ENCODE results near the gene RFX8. TPM values are rescaled to one million over a fixed set of nuclear protein-coding genes. Genes with fewer than 3 reads are reported as not detected.
"Not testable (repeated sequence)": the region's sequence is repeated elsewhere in the genome, so short reads cannot be mapped to it uniquely, and the experiment has no call there.

The RFX8 gene
- total RNA-seq, 1 experiment from 2014 or later, result not detected

DNA sequence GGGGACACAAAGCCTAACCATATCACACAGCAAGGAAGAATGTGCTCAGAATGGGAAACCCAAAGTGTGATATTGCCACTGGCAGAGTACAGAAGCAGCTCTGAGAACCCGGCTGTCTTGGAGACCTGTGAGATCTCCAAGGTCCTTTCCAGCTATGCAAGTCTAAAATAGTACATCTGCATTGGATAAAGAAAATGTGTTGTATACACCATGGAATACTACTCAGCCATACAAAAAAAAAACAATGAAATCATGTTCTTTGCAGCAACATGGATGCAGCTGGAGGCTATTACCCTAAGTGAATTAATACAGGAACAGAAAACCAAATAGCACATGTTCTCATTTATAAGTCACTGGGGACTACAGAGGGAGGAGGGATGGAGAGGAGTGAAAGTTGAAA, 36.5 kb upstream of the RFX8 start:
- no peaks in the 10 kb centered on the region for H3K27me3 ChIP-seq (replicated peaks; ENCODE audit: insufficient read depth, low read depth, low read length, poor library complexity)
- H3K9me3 ChIP-seq (ENCODE audit: low read depth, low read length, poor library complexity, severe bottlenecking), result no peaks in the 10 kb centered on the region
- no TSS peak for BruUV-seq (replicated peaks)
- H3K4me3 ChIP-seq (ENCODE audit: low read depth, low read length, poor library complexity, severe bottlenecking), result no peak overlapping the region
- no peak for TF ChIP-seq EZH2 (IDR thresholded peaks at IDR 0.05; ENCODE audit: borderline replicate concordance, low read depth, low read length, poor library complexity, severe bottlenecking)
- TF ChIP-seq, protein P1, sequence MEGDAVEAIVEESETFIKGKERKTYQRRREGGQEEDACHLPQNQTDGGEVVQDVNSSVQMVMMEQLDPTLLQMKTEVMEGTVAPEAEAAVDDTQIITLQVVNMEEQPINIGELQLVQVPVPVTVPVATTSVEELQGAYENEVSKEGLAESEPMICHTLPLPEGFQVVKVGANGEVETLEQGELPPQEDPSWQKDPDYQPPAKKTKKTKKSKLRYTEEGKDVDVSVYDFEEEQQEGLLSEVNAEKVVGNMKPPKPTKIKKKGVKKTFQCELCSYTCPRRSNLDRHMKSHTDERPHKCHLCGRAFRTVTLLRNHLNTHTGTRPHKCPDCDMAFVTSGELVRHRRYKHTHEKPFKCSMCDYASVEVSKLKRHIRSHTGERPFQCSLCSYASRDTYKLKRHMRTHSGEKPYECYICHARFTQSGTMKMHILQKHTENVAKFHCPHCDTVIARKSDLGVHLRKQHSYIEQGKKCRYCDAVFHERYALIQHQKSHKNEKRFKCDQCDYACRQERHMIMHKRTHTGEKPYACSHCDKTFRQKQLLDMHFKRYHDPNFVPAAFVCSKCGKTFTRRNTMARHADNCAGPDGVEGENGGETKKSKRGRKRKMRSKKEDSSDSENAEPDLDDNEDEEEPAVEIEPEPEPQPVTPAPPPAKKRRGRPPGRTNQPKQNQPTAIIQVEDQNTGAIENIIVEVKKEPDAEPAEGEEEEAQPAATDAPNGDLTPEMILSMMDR (conservative IDR thresholded peaks at IDR 0.05; ENCODE audit: low read depth, low read length), result no peak
- no peaks in the 10 kb centered on the region for H3K4me1 ChIP-seq (ENCODE audit: insufficient read depth, low read length, poor library complexity, severe bottlenecking)
- DNase-seq (ENCODE audit: low spot score), result no peak
- H3K36me3 ChIP-seq (ENCODE audit: insufficient read depth, low read length, poor library complexity, severe bottlenecking), result no peaks in the 10 kb centered on the region
- ChIA-PET CTCF (no interaction called here), POLR2A (ENCODE audit: low non-redundant PET) (no interaction called here)
- intact Hi-C loops (cut with micrococcal nuclease; ENCODE audit: unreplicated experiment), result no loop called here
- no peak overlapping the region for H3K27ac ChIP-seq (ENCODE audit: low read depth, low read length, poor library complexity, severe bottlenecking)

DNA sequence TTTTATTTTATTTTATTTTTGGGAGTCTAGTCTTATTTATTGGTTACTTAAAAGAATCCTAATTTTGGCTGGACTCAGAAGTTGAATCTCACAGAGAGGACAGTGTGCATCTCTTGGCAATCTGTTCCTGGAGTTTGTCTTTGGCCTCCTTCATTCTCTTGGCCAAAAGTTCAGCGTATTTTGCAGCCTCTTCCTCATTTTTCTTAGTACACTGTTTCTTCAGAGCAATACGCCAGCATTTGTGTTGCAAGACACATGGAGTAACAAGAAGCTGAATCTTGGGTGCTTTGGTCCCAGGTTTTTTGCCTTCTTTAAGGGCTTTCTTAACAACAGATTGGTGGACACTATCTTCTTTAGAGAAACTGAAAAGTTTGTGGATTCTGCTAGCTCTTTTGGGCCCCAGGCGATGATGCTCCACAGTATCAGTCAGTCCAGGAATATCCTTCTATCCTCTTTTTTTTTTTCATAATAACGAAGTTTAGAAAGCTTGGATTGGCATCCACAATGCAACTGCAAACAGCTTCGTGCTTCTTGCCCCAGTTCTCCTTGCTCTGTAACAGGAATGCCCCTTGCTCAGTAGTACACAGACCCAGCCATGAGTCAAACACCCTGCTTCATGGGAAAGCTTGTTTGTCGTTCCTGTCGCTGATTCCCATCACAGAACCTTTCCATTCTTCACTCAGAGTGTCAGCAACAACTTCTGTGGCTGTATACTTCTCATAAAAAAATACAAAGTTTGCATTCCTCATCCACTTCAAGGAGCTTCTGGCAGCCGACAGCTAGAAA, 34.8 kb upstream of the RFX8 start:
- intact Hi-C loops (cut with micrococcal nuclease; ENCODE audit: unreplicated experiment), result no loop called here
- no peaks in the 10 kb centered on the region for H3K27me3 ChIP-seq (replicated peaks; ENCODE audit: insufficient read depth, low read depth, low read length, poor library complexity)
- DNase-seq (ENCODE audit: low spot score), result no peak
- H3K9me3 ChIP-seq (ENCODE audit: low read depth, low read length, poor library complexity, severe bottlenecking), result no peaks in the 10 kb centered on the region
- no peaks in the 10 kb centered on the region for H3K4me1 ChIP-seq (ENCODE audit: insufficient read depth, low read length, poor library complexity, severe bottlenecking)
- no peaks in the 10 kb centered on the region for H3K36me3 ChIP-seq (ENCODE audit: insufficient read depth, low read length, poor library complexity, severe bottlenecking)
- TF ChIP-seq, protein P1 (conservative IDR thresholded peaks at IDR 0.05; ENCODE audit: low read depth, low read length), result no peak
- TF ChIP-seq EZH2 (IDR thresholded peaks at IDR 0.05; ENCODE audit: borderline replicate concordance, low read depth, low read length, poor library complexity, severe bottlenecking), result no peak
- H3K27ac ChIP-seq (ENCODE audit: low read depth, low read length, poor library complexity, severe bottlenecking), result no peak overlapping the region
- CTCF ChIA-PET, result no interaction called here
- no peak overlapping the region for H3K4me3 ChIP-seq (ENCODE audit: low read depth, low read length, poor library complexity, severe bottlenecking)
- POLR2A ChIA-PET (ENCODE audit: low non-redundant PET), result no interaction called here
- no TSS peak for BruUV-seq (replicated peaks)

DNA sequence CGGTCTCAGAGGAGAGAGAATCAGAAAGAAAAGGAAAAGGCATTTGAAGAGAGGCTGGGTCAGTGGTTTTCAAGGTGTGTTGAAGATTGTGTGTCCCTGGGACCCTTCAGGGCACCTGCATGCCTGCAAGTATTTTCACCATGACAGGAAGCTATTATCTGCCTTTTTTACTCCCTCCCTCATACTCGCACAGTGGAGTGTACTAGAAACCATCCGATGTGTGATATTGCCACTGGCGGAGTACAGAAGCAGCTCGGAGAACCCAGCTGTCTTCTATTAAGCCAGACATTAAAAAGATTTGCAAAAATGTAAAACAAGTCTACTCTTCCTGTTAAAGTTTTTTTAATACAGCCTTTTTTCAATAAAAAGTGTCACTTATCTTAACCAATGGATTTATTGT, 33.7 kb upstream of the RFX8 start:
- BruUV-seq (replicated peaks), result no TSS peak
- Histone ChIP-seq H3K4me3 (ENCODE audit: low read depth, low read length, poor library complexity, severe bottlenecking) (no peak overlapping the region), H3K27me3 (replicated peaks; ENCODE audit: insufficient read depth, low read depth, low read length, poor library complexity) (no peaks in the 10 kb centered on the region), H3K36me3 (ENCODE audit: insufficient read depth, low read length, poor library complexity, severe bottlenecking) (no peaks in the 10 kb centered on the region), H3K9me3 (ENCODE audit: low read depth, low read length, poor library complexity, severe bottlenecking) (no peaks in the 10 kb centered on the region), H3K27ac (ENCODE audit: low read depth, low read length, poor library complexity, severe bottlenecking) (no peak overlapping the region), H3K4me1 (ENCODE audit: insufficient read depth, low read length, poor library complexity, severe bottlenecking) (no peaks in the 10 kb centered on the region)
- TF ChIP-seq, protein P1 (conservative IDR thresholded peaks at IDR 0.05; ENCODE audit: low read depth, low read length), result no peak
- TF ChIP-seq EZH2 (IDR thresholded peaks at IDR 0.05; ENCODE audit: borderline replicate concordance, low read depth, low read length, poor library complexity, severe bottlenecking), result no peak
- DNase-seq (ENCODE audit: low spot score), result no peak
- ChIA-PET POLR2A (ENCODE audit: low non-redundant PET) (interaction anchor here (0.6 kb wide), 1 partner anchor 1859 kb away, joined by 4 read pairs; no protein-coding TSS in a partner anchor), CTCF (no interaction called here)
- intact Hi-C loops (cut with micrococcal nuclease; ENCODE audit: unreplicated experiment), result no loop called here

DNA sequence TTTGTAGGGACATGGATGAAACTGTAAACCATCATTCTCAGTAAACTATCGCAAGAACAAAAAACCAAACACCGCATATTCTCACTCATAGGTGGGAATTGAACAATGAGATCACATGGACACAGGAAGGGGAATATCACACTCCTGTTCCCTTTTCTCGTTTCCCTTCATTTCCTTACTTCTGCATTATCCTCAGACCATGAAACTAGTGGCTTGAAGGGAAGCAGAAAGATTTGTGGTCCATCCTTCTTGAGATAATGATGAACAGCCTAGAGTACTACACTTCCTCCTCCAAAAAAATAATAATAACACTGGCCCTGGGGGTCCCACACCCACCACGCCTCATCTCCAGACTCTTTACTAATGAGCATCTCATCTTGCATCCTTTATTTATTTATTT, 30.4 kb upstream of the RFX8 start:
- H3K9me3 ChIP-seq (ENCODE audit: low read depth, low read length, poor library complexity, severe bottlenecking); H3K36me3 ChIP-seq (ENCODE audit: insufficient read depth, low read length, poor library complexity, severe bottlenecking); H3K4me3 ChIP-seq (ENCODE audit: low read depth, low read length, poor library complexity, severe bottlenecking); CTCF ChIA-PET; H3K27me3 ChIP-seq (replicated peaks; ENCODE audit: insufficient read depth, low read depth, low read length, poor library complexity); H3K27ac ChIP-seq (ENCODE audit: low read depth, low read length, poor library complexity, severe bottlenecking); BruUV-seq (replicated peaks); POLR2A ChIA-PET (ENCODE audit: low non-redundant PET); intact Hi-C loops (cut with micrococcal nuclease; ENCODE audit: unreplicated experiment); DNase-seq (ENCODE audit: low spot score): not testable (repeated sequence)
- peaks cover 12% of the 10 kb centered on the region for H3K4me1 ChIP-seq (ENCODE audit: insufficient read depth, low read length, poor library complexity, severe bottlenecking)

DNA sequence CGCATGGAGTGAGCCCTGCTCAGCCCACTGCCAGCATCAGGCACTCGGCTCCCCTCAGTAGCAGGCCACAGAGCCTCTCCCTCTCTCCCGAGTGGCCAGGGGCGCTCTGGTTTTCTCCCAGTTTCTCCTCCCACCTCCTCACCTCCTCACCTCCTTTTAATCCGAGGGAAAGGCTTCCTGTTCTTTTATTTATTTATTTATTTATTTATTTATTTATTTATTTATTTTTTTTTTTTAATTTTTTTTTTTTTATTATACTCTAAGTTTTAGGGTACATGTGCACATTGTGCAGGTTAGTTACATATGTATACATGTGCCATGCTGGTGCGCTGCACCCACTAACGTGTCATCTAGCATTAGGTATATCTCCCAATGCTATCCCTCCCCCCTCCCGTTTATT, 29.8 kb upstream of the RFX8 start:
- H3K27ac ChIP-seq (ENCODE audit: low read depth, low read length, poor library complexity, severe bottlenecking); H3K27me3 ChIP-seq (replicated peaks; ENCODE audit: insufficient read depth, low read depth, low read length, poor library complexity); H3K9me3 ChIP-seq (ENCODE audit: low read depth, low read length, poor library complexity, severe bottlenecking); CTCF ChIA-PET; H3K36me3 ChIP-seq (ENCODE audit: insufficient read depth, low read length, poor library complexity, severe bottlenecking); POLR2A ChIA-PET (ENCODE audit: low non-redundant PET); BruUV-seq (replicated peaks); intact Hi-C loops (cut with micrococcal nuclease; ENCODE audit: unreplicated experiment); H3K4me3 ChIP-seq (ENCODE audit: low read depth, low read length, poor library complexity, severe bottlenecking); DNase-seq (ENCODE audit: low spot score): not testable (repeated sequence)
- H3K4me1 ChIP-seq (ENCODE audit: insufficient read depth, low read length, poor library complexity, severe bottlenecking), result peaks cover 17% of the 10 kb centered on the region

All from A673 (cell line).